Glomerular endothelial cell (primary cell): Measurements from ENCODE around the gene TMEM80. TPM values are rescaled to one million over a fixed set of nuclear protein-coding genes. Genes with fewer than 3 reads are reported as not detected.
"Not testable (repeated sequence)": the region's sequence is repeated elsewhere in the genome, so short reads cannot be mapped to it uniquely, and the experiment has no call there.

ENCODE experiments used
- DNase-seq: peaks from one replicate; pipeline ENCODE4 v3.0.0-alpha.2; 2011; ENCODE audit warnings: low read depth, low spot score; ENCODE audit errors: extremely low read depth
- total RNA-seq: library from RNA; depleted of rRNA; stranded (reverse); fragments of >200 nt; gene quantifications from 2 replicates; pipeline ENCODE4 v1.2.3, GENCODE V29; 2015

TMEM80 gene
- total RNA-seq, 1 donor from 2014 or later, result 25.3 TPM

DNA sequence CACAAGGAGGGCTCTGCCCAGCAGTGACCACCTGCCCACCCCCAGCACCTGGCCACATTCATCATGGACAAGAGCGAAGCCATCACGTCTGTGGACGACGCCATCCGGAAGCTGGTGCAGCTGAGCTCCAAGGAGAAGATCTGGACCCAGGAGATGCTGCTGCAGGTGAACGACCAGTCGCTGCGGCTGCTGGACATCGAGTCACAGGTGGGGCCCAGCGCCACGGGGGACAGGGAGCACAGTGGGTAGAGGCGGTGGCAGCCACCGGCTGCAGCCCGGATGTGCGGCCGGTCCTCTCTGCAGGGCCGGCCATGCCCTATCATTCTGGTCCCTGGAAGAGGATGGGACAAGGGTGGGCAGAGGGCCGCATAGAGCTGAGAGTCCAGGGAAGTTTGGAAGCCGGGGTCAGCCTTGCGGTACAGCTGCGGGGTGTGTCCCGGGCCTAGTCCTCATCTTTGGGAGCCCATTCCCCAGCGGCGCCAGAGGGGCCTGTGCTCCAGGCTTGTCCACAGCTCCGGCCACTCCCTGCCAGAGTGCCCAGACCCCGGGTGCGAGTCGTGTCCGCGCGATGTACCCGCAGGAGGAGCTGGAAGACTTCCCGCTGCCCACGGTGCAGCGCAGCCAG lies 24.5 kb downstream of the TMEM80 start:
- DNase-seq, result no peak

DNA sequence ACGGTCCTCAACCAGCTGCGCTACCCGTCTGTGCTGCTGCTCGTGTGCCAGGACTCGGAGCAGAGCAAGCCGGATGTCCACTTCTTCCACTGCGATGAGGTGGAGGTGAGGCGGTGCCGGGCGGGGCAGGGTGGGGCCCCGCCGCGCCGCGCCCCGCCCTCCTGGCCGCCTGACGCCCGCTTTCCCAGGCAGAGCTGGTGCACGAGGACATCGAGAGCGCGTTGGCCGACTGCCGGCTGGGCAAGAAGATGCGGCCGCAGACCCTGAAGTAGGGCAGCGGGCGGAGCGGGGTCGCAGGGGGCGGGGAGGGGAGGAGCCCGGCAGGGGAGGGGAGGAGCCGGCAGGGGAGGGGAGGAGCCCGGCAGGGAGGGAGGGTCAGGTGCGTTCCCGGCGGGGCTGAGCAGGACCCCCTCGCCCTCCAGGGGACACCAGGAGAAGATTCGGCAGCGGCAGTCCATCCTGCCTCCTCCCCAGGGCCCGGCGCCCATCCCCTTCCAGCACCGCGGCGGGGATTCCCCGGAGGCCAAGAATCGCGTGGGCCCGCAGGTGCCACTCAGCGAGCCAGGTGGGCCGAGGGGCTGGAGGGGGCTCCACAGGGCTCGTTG lies 25.1 kb downstream of the TMEM80 start:
- DNase-seq, result no peak

DNA sequence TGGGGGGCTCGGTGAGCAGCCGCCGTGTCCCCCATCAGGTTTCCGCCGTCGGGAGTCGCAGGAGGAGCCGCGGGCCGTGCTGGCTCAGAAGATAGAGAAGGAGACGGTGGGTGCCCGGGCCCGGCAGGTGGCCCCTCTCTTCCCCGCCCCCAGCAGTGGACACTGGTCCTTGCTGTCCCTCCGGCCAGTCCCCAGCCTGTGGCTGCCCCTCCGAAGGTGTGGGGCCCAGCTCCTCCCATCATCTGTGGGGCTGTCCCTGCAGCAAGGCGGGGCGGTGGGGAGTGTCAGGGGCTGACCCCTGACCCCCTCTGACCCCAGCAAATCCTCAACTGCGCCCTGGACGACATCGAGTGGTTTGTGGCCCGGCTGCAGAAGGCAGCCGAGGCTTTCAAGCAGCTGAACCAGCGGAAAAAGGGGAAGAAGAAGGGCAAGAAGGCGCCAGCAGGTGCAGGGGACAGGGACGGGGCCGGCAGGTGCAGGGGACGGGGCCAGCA lies 25.7 kb downstream of the TMEM80 start:
- no peak for DNase-seq

DNA sequence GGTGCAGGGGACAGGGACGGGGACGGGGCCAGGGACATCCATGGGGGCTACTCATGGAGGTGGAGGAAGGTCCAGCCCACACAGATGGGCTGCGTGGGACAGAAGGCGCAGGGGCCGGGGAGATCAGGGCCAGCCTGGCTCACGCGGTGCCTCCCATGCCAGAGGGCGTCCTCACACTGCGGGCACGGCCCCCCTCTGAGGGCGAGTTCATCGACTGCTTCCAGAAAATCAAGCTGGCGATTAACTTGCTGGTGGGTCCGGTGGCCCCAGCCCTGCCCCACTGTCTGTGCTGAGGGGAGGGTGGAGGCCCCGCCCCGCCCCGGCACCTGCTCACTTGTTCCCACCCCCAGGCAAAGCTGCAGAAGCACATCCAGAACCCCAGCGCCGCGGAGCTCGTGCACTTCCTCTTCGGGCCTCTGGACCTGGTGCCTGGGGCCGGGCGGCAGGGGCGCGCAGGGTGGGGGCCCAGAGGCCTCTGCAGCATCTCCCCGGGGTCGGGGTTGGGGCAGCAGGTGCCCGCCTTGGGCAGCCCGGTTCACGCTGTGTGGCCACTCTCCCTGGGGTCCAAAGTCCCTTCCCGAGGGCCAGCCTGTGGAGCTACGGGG lies 26.2 kb downstream of the TMEM80 start:
- no peak for DNase-seq

DNA sequence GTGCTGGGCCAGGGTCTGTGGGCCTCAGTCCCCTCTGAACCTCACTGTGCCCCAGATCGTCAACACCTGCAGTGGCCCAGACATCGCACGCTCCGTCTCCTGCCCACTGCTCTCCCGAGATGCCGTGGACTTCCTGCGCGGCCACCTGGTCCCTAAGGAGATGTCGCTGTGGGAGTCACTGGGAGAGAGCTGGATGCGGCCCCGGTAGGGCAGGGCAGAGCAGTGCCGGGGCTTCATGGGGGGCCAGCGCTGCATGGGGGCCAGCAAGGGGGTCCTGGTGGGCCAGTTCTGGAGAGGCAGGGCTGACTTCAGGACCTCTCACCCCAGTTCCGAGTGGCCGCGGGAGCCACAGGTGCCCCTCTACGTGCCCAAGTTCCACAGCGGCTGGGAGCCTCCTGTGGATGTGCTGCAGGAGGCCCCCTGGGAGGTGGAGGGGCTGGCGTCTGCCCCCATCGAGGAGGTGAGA lies 26.8 kb downstream of the TMEM80 start:
- no peak for DNase-seq

DNA sequence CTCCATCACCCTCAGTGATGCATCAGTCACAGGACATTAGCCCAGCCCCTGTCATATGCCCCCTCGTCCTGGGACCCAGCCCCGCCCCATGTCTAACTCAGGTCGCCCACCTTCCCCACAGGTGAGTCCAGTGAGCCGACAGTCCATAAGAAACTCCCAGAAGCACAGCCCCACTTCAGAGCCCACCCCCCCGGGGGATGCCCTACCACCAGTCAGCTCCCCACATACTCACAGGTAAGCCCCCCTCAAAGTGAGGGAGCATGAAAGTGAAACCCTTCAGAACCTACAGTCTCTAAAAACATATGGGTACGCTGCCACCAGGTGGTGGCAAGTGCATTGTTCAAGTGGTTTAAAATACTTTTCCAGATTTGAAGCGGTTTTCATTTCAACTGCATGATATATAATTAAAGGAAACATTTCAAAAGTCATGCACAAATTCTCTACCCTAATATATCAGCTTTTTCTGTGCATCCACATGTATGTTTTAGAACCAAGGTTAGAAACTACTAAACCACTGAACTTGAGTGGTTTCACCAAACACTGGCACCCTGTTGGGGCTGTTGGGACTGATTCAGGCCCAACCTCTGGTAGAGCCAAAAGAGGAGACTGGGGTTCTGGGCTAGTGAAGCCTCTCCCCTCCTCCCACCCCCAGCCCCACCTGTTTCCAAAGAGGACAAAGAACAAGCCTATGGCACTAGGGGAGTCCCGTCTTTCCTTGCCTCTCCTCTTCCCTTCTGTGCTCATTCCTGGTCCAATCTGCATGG lies 27.7 kb downstream of the TMEM80 start:
- DNase-seq, result peak; percentile 23

DNA sequence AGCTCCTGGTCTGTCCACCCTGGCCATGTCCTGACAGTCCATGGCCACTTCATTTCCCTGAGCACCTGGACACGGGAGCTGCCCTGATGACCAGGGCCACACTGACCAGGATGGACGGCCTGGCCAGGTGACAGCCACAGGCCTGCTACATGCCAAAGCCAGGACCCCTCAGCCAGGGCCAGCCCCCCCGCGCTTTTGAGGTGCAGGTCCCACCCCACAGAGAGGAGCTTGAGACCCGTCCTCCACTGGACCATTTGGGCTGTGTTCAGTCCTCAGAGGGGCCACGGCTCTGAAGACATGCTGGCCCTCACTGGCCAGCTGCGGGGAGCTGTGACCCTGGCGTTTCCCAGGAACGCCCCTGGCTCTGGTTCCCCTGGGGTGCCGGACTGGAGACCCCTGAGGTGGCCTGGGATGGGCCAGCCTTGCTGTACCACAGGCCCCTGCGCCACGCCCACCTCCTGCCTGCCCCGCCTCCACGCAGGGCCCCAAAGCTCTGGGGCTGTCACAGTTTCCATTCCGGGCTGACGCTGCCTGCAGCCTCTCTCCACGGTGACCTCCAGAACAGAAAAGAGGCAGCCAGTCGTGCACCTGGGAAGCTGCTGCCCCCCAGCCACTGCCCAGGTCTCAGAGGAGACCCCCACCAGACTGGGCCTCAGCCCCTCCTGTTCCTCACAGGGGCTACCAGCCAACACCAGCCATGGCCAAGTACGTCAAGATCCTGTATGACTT lies 28.6 kb downstream of the TMEM80 start:
- no peak for DNase-seq

DNA sequence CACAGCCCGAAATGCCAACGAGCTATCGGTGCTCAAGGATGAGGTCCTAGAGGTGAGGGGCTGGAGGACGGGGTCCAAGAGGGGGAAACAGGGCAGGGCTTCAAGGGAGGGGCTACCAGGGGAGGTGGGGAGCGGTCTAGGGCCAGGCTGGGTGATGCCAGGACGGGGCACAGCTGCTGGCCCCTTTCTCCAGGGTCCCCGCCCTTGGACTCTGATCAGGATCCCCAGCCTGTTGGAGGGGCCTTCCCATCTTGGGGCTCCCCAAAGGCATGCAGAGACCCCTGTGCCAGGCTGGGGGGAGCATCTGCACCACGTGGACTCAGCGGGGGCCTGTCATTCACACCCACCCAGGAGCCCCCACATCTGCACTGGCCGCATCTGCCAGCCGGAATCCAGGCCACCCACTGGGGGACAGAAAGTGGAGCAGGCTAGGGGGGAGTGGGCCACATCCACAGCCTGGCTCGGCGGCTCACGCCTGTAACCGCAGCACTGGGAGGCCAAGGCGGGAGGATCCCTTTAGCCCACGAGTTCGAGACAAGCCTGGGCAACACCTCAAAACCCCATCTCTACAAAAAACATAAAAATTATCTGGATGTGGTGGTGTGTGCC lies 29.3 kb downstream of the TMEM80 start:
- no peak for DNase-seq

DNA sequence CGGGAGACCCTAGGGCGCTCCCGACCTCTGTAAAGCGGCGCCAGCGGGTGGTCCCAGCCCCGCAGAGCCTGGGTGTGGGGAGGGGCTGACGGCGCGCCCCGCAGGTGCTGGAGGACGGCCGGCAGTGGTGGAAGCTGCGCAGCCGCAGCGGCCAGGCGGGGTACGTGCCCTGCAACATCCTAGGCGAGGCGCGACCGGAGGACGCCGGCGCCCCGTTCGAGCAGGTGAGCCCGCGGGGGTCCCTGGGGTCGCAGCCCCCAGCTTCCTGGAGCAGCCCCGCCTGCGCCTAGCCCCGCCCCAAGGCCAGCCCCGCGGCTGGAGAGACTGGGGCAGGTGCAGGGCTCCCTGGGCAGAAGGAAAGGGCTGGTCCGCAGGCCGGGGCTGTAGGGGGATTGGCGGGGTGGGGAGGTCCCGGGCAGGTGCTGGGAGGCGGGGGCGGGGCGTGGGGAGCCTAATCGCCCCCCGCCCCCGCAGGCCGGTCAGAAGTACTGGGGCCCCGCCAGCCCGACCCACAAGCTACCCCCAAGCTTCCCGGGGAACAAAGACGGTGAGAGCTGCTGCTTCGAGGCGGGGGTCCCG lies 30.1 kb downstream of the TMEM80 start:
- no peak for DNase-seq

DNA sequence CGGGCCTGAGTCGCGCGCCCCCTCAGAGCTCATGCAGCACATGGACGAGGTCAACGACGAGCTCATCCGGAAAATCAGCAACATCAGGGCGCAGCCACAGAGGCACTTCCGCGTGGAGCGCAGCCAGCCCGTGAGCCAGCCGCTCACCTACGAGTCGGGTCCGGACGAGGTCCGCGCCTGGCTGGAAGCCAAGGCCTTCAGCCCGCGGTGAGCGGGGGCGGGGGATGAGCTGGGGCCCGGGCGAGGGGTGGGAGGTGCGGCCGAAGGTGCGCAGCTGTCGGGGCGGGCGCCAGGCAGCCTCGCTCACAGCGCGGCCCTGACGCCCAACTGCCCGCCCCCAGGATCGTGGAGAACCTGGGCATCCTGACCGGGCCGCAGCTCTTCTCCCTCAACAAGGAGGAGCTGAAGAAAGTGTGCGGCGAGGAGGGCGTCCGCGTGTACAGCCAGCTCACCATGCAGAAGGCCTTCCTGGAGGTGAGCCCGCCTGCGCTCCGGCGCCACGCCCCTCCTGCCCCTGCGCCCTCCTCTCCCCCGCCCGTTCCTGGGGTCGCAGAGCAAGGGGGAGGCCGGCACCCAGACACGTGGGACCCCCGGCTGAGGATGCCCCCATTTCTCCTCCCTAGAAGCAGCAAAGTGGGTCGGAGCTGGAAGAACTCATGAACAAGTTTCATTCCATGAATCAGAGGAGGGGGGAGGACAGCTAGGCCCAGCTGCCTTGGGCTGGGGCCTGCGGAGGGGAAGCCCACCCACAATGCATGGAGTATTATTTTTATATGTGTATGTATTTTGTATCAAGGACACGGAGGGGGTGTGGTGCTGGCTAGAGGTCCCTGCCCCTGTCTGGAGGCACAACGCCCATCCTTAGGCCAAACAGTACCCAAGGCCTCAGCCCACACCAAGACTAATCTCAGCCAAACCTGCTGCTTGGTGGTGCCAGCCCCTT lies 30.9 kb downstream of the TMEM80 start:
- no peak for DNase-seq

DNA sequence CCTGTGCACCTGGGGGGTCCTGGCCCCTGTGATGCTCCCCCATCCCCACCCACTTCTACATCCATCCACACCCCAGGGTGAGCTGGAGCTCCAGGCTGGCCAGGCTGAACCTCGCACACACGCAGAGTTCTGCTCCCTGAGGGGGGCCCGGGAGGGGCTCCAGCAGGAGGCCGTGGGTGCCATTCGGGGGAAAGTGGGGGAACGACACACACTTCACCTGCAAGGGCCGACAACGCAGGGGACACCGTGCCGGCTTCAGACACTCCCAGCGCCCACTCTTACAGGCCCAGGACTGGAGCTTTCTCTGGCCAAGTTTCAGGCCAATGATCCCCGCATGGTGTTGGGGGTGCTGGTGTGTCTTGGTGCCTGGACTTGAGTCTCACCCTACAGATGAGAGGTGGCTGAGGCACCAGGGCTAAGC lies 31.7 kb downstream of the TMEM80 start:
- no peak for DNase-seq

DNA sequence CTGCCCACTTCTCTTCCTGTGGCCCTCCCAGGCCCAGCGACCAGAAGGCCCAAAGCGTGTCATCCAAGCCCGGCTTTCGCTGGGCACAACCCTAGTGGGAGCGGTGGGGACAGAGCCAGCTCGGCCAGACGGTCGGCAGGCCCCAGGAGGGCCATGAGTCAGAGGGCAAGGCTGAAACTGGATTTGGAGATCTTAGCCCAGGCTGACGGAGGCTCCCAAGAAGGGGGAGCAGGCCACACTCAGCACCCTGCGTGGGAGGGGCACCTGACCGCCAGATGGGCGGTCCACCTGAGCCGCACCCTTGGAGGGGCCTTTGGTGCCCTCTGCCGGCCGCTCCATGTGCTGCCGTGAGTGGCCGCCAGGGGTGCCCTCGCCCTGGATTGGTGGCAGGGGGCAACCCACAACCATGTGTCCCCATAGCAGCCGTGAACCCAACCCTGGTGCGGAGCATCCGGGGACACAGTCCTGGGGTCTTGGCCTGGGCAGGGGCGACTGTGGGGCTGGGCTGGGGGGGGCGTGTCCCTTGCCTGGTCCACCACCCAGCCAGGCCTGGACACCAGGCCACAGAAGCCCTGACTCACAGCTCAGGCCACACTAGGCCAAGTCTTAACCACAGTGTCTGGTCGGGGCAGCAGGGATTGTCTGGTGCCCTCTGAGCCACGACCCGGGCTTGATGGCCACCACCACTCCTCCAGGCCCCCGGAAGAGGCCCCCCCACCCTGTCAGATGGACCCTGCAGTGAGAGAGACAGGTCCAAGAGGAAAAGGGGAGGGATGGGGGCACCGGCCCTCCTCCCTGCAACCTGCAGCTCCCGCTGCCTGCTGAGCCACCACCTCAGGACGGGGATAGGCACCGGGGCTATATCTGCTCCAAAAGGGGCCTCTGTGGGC lies 32.5 kb downstream of the TMEM80 start:
- DNase-seq, result no peak

DNA sequence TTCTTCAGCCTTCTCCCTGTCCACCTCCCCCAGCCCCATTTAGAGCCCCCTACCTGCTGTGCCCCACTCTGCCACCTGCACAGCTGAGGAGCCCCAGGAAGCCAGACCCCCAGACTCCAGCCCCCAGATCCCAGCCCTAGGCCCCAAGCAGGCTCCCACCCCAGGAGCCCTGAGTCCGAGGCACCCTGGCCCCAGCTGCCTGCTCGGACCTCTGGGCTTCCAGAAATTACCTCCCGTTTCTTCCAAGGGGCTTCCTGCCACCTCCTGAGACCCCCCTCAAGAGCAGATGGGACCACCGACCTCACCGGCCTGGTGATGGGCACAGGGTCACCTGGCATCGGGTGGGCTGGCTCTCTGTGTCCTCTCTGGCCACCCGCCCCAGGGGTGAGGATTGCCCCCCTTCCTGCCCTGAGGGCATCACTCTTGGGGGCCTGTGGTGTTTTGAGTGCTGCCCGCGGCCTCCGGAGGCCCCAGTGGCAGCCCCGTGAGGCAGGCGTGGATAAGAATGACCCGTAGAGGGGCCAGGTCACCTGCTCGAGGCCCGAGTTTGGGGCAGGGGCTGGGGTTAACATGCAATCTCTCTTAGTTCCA lies 33.4 kb downstream of the TMEM80 start:
- DNase-seq, result no peak

DNA sequence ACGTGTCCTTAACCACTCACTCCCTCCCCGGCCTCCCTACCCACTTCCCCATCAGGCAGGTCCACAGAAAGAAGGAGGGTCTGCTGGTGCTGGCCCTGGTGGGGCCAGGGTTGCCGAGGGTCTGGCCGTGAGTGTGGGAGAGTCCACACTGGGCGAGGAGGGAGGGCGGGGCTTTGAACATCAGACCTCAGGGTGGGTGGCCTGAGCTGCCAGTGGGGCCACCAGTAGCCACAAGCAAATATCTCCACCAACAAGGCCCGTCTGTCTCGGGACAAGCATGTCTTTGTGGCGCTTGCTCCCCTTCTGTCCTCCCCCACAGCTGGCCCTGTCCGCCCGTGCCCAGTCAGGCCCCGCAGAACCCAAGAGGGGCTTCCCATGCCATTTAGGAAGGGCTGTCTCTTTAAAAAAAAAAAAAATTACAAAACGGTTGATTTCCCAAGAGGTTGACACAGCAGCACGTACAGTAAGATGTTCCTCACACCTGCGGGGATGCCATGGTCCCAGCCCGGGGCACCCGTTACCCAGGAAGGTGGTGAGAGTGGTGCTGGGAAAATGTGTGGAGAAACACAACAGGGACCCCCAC lies 34.0 kb downstream of the TMEM80 start:
- no peak for DNase-seq

DNA sequence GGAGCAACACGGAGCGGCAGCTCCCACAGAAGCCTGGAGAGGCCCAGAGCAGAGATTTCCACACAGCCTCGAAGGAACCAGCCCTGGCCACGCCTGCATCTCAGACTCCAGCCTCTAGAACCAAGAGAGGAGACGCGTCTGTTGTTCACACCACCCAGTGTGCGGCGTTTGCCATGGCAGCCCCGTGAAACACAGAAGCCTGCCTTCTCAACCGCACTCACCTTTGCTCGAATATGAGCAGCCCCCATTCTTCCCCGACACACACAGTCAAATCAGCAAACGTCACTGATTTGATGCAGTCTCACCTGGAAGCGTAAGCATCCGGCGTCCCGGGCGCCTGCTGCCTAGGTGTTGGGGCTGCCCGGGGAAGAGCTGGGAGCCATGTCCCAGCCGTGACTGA lies 37.5 kb downstream of the TMEM80 start:
- no peak for DNase-seq

DNA sequence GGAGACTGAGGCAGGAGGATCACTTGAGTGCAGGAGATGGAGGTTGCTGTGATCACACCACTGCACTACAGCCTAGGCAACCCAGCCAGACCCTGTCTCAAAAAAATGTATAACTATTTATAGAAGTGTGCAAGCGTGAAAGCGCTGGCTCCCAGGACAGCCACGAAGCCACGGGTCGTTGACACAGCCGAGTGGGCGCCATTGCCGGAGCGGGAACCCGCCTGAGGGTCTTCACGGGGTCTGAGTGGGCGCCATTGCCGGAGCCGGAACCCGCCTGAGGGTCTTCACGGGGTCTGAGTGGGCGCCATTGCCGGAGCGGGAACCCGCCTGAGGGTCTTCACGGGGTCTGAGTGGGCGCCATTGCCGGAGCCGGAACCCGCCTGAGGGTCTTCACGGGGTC lies 38.9 kb downstream of the TMEM80 start:
- not testable (repeated sequence) for DNase-seq

DNA sequence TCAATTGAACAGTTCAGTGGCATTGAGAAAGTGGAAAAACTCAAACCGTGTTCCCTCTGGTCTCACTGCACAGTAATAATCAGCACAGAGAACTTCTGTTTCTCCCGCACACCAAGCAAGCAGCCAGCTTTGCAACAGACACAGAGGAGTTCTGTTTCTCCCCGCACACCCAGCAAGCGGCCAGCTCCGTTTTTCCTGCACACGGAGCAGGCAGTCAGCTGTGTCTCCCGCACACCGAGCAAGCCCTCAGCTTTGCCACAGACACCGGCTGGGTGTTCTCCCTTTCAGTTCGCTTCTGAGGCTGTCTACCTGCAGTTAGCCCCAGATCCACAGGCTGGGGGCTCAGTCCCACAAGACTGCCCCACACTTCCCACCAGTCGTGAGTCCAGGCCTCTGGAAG lies 41.8 kb downstream of the TMEM80 start:
- no peak for DNase-seq
